ENCODE measurements around the gene CADM1.

DNA sequence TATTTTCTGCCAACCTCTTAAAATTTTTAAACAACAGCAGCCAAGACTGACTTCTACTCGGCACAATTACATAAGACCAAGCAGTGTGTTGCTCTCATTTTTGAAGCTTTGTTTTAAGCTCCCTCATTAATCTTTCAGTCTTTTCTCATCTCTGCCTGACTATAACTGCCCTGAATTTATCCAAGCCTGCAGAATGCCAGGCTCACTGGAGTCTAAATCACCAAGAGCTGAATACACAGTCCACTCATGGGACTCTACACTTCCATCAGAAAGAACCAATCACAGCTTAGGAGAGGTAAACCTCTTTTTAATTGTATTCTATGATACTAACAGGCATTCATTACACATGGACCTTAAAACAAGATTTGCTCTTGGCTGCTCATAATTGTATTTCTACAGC lies 178.7 kb downstream of the CADM1 start:
- TF ChIP-seq, protein P1, sequence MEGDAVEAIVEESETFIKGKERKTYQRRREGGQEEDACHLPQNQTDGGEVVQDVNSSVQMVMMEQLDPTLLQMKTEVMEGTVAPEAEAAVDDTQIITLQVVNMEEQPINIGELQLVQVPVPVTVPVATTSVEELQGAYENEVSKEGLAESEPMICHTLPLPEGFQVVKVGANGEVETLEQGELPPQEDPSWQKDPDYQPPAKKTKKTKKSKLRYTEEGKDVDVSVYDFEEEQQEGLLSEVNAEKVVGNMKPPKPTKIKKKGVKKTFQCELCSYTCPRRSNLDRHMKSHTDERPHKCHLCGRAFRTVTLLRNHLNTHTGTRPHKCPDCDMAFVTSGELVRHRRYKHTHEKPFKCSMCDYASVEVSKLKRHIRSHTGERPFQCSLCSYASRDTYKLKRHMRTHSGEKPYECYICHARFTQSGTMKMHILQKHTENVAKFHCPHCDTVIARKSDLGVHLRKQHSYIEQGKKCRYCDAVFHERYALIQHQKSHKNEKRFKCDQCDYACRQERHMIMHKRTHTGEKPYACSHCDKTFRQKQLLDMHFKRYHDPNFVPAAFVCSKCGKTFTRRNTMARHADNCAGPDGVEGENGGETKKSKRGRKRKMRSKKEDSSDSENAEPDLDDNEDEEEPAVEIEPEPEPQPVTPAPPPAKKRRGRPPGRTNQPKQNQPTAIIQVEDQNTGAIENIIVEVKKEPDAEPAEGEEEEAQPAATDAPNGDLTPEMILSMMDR (IDR thresholded peaks at IDR 0.05), result no peak
- TF ChIP-seq POLR2A (IDR thresholded peaks at IDR 0.05), result no peak
